Muscle of leg (tissue), 11 donors: ENCODE data around the gene SETD2. TPM values are rescaled to one million over a fixed set of nuclear protein-coding genes. Genes with fewer than 3 reads are reported as not detected.
"Not testable (repeated sequence)": the region's sequence is repeated elsewhere in the genome, so short reads cannot be mapped to it uniquely, and the experiment has no call there.

ENCODE experiments used
- DNase-seq: peaks from one replicate; pipeline ENCODE4 v3.0.0; 2013
- H3K27ac ChIP-seq: one replicate; pipeline ENCODE4 v1.5.1; 2013; ENCODE audit warnings: mild to moderate bottlenecking, low read length, control low read depth
- H3K27me3 ChIP-seq: one replicate; pipeline ENCODE4 v1.6.1; 2013; ENCODE audit warnings: low read length; ENCODE audit not compliant: control insufficient read depth, insufficient read depth
- H3K36me3 ChIP-seq: one replicate; pipeline ENCODE4 v1.6.1; 2013; ENCODE audit warnings: low read length; ENCODE audit not compliant: control insufficient read depth, insufficient read depth
- H3K4me1 ChIP-seq: one replicate; pipeline ENCODE4 v1.6.1; 2013; ENCODE audit warnings: low read length; ENCODE audit not compliant: control insufficient read depth, insufficient read depth
- H3K4me3 ChIP-seq: one replicate; pipeline ENCODE4 v1.5.1; 2013; ENCODE audit warnings: low read length, control low read depth
- H3K9me3 ChIP-seq: replicated peaks from 2 replicates; pipeline ENCODE4 v1.6.1; 2013; ENCODE audit warnings: low read depth, low read length; ENCODE audit not compliant: control insufficient read depth
- WGBS: methylation state at CpG from one replicate; pipeline ENCODE4 v1.1.5; 2013; ENCODE audit warnings: missing lambda C conversion rate; ENCODE audit not compliant: insufficient coverage; 5-methylcytosine and 5-hydroxymethylcytosine counted together
- polyA plus RNA-seq, 8 donors: library from polyadenylated mRNA; unstranded; fragments of 120-200 nt; gene quantifications; one replicate each; pipeline versions ENCODE4 v1.2.1 to v1.2.3, GENCODE V29; 2013; ENCODE audit warnings: inconsistent platforms in 1 of 8, low replicate concordance in 1 of 8; ENCODE audit not compliant: insufficient read length in 8 of 8, insufficient read depth in 1 of 8
- total RNA-seq: library from RNA; stranded (reverse); fragments of 120-200 nt; gene quantifications from one replicate; pipeline ENCODE4 v1.2.4, GENCODE V29; 2013

The SETD2 gene
- total and polyA plus RNA-seq, 9 donors: 26.1 to 46.1 (median 38.5) TPM

DNA sequence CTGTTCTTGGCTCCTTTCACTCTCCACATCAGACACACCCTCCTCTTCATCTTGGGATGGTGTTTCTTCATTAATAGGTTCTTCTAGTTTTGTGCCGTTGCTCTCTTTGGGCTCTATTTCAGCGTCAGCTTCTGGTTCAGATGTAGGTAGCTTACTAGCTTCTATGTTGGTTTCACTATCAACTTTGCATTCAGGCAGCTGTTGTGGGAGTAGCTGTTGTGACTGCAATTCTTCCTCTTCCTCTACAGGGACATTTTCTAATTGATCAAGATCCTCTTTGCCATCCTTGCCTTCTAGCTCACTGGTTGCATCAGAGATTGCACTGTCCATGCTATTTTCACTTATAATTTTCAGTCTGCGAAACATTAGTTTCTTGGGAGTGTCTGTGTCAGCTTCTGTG lies 80.1 kb downstream of the SETD2 start:
- Histone ChIP-seq H3K9me3 (no peaks in the 10 kb centered on the region), H3K27ac (no peak overlapping the region), H3K27me3 (no peaks in the 10 kb centered on the region), H3K36me3 (peaks cover 40% of the 10 kb centered on the region), H3K4me3 (no peak overlapping the region), H3K4me1 (no peaks in the 10 kb centered on the region)
- peak; percentile 3 for DNase-seq
- no CpG with 5 or more reads among the region's 3 CpGs for WGBS

- H3K9me3 ChIP-seq: no peaks in the 10 kb centered on the region
- no peaks in the 10 kb centered on the region for H3K27me3 ChIP-seq
- H3K4me1 ChIP-seq: no peaks in the 10 kb centered on the region
- DNase-seq: no peak
- H3K4me3 ChIP-seq: no peak overlapping the region
- no CpG with 5 or more reads among the region's 1 CpG for WGBS
- peaks cover 39% of the 10 kb centered on the region for H3K36me3 ChIP-seq
- no peak overlapping the region for H3K27ac ChIP-seq
These were observed 81.4 kb downstream of the SETD2 start for GRCh38 chr3:47082519-47082918.

DNA sequence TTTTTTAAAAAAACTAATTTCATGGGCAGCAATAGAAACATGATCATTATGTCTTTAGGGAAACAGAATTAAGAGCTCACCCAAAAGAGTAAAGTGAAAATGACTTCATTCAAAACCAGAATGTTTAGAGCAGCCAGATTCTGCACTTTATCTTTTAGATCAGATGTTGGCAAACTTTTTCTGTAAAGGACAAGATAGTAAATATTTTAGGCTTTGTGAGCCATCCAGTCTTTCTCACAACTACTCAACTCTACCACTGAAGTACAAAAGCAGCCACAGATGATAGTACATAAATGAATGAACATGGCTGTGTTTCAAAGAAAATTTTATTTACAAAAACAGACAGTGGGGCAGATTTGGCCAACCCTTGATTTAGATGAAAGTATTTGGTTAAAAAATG lies 84.5 kb downstream of the SETD2 start:
- Histone ChIP-seq H3K27ac (no peak overlapping the region), H3K4me3 (no peak overlapping the region), H3K4me1 (no peaks in the 10 kb centered on the region), H3K27me3 (no peaks in the 10 kb centered on the region), H3K9me3 (no peaks in the 10 kb centered on the region), H3K36me3 (peaks cover 31% of the 10 kb centered on the region)
- DNase-seq: no peak

DNA sequence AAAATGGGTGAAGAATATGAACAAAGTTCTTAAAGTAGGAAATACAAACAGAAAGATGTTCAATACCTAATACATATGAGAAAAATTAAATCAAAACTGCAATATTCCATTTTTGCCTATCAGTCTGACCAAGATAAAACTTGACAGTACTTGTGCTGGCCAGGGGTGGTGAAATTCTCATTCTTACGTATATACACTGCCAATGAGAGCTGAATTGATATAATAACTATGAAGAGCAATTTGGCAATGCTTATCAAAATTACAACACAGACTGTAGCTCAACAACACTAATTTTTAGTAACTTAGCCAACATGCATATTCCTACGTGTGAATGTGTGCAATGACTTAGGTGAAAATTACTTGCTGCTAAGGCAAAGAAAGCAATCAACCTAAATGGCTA lies 90.2 kb downstream of the SETD2 start:
- Histone ChIP-seq H3K36me3 (peaks cover 19% of the 10 kb centered on the region), H3K4me3 (no peak overlapping the region), H3K27me3 (no peaks in the 10 kb centered on the region), H3K4me1 (no peaks in the 10 kb centered on the region), H3K9me3 (no peaks in the 10 kb centered on the region), H3K27ac (no peak overlapping the region)
- no peak for DNase-seq
- no CpG with 5 or more reads among the region's 2 CpGs for WGBS

GRCh38 chr3:47070770-47071169 lies 93.1 kb downstream of the SETD2 start:
- Histone ChIP-seq H3K27ac (no peak overlapping the region), H3K36me3 (peaks cover 16% of the 10 kb centered on the region), H3K9me3 (no peaks in the 10 kb centered on the region), H3K27me3 (no peaks in the 10 kb centered on the region), H3K4me3 (no peak overlapping the region), H3K4me1 (no peaks in the 10 kb centered on the region)
- DNase-seq: no peak
- WGBS: 89% methylated on average over 1 of the region's 3 CpGs

DNA sequence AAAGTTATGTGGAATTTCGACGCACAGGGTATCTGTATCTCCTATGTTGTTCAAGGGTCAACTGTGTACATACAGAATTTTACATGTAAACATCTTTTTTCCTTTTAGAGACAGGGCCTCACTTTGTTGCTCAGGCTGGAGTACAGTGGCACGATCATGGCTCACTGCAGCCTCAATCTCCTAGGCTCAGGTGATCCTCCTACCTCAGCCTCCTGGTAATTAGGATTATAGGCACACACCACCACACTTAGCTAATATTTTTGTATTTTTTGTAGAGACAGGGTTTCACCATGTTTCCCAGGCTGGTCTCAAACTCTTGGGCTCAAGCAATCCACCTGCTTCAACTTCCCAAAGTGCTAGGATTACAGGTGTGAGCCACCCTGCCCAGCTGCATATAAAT lies 97.7 kb downstream of the SETD2 start:
- H3K4me3 ChIP-seq, H3K4me1 ChIP-seq, H3K27me3 ChIP-seq, H3K27ac ChIP-seq, H3K9me3 ChIP-seq, DNase-seq: not testable (repeated sequence)
- WGBS: no CpG with 5 or more reads among the region's 3 CpGs
- peaks cover 20% of the 10 kb centered on the region for H3K36me3 ChIP-seq

- no peak for DNase-seq
- no peak overlapping the region for H3K27ac ChIP-seq
- H3K27me3 ChIP-seq: no peaks in the 10 kb centered on the region
- H3K4me3 ChIP-seq: no peak overlapping the region
- peaks cover 16% of the 10 kb centered on the region for H3K36me3 ChIP-seq
- H3K4me1 ChIP-seq: no peaks in the 10 kb centered on the region
- H3K9me3 ChIP-seq: no peaks in the 10 kb centered on the region
These were observed 98.2 kb downstream of the SETD2 start for GRCh38 chr3:47065681-47066080.

DNA sequence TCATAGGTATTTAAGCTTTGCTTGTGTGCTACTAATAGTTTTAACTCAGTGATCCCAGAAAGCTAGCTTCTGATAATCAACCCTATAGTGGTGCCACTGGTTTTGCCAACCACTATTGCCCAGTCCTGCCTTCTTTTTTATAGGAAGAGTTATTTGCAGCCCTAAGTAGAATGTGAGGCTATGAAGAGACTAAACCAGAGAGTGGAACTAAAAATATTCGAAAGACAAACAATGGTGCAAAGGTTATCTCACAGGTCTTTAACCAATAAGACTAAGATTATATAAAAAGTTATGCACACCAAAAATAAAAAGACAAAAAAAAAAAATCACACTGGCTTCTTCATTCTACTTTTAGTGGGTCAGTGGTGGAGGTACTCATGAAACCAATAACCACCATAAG lies 98.9 kb downstream of the SETD2 start:
- H3K27me3 ChIP-seq: no peaks in the 10 kb centered on the region
- H3K4me1 ChIP-seq: no peaks in the 10 kb centered on the region
- H3K4me3 ChIP-seq: no peak overlapping the region
- H3K27ac ChIP-seq: no peak overlapping the region
- DNase-seq: no peak
- peaks cover 16% of the 10 kb centered on the region for H3K36me3 ChIP-seq
- no CpG with 5 or more reads among the region's 1 CpG for WGBS
- no peaks in the 10 kb centered on the region for H3K9me3 ChIP-seq

DNA sequence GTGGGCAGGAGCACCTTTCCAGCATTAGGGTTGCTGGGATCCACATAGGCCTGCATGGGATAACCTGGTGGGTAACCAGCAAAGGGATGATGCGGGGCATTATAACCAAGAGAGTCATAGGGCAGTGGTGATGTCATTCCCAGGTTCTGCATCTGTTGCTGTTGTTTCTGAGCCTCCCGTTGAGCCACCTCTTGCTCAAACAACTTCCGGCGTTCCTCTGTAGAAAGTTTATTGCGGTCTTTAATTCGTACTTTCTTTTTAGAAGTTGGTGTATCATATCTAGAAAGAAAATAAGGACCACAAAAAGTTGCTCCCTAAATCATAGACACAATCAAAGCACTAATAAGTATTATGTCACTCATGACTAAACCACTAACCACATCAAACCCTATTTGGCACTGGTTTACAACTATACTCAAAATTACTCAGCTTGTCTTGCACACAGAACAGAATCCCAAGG lies 106.7 kb downstream of the SETD2 start:
- WGBS: 100% methylated on average over 1 of the region's 6 CpGs
- Histone ChIP-seq H3K36me3 (peaks cover 9% of the 10 kb centered on the region), H3K4me3 (no peak overlapping the region), H3K27ac (no peak overlapping the region), H3K27me3 (no peaks in the 10 kb centered on the region), H3K9me3 (no peaks in the 10 kb centered on the region), H3K4me1 (no peaks in the 10 kb centered on the region)
- DNase-seq: no peak

GRCh38 chr3:47056705-47057104 lies 107.2 kb downstream of the SETD2 start:
- 100% methylated on average over 3 of the region's 3 CpGs for WGBS

GRCh38 chr3:47054412-47054811 lies 109.5 kb downstream of the SETD2 start:
- Histone ChIP-seq H3K27ac (no peak overlapping the region), H3K4me1 (no peaks in the 10 kb centered on the region), H3K27me3 (no peaks in the 10 kb centered on the region), H3K9me3 (no peaks in the 10 kb centered on the region), H3K36me3 (peaks cover 6% of the 10 kb centered on the region), H3K4me3 (no peak overlapping the region)
- DNase-seq: no peak

More at GRCh38 chr3:47056705-47057104, 107.2 kb downstream of the SETD2 start:
- H3K4me1 ChIP-seq: no peaks in the 10 kb centered on the region
- H3K36me3 ChIP-seq: peaks cover 6% of the 10 kb centered on the region
- no peaks in the 10 kb centered on the region for H3K9me3 ChIP-seq
- H3K4me3 ChIP-seq: no peak overlapping the region
- H3K27ac ChIP-seq: no peak overlapping the region
- DNase-seq: no peak
- H3K27me3 ChIP-seq: no peaks in the 10 kb centered on the region
